IMR-90 (cell line): Measurements from ENCODE around the gene GYPB. TPM values are rescaled to one million over a fixed set of nuclear protein-coding genes. Genes with fewer than 3 reads are reported as not detected.
"Not testable (repeated sequence)": the region's sequence is repeated elsewhere in the genome, so short reads cannot be mapped to it uniquely, and the experiment has no call there.

Source experiments
- ATAC-seq: fragments of 200-7000 bp; cut with Tn5 transposase; 2 replicates; pipeline ENCODE4 v1.9.1; 2020; ENCODE audit warnings: low read depth, mild to moderate bottlenecking, moderate library complexity
- BruUV-seq: library from RNA; stranded (reverse); fragments of 400-500 nt; replicated peaks from 2 replicates; lab custom pipeline; 2021; lab: Mats Ljungman, UMichigan
- CTCF ChIA-PET: fragments of 300-600 bp; formaldehyde crosslinking; extraction: SDS; loops from one replicate; lab custom pipeline; 2021; ENCODE audit warnings: antibody characterized with exemption; lab: Yijun Ruan, JAX
- POLR2A ChIA-PET: fragments of 300-600 bp; sonication (Branson Sonifier 250); formaldehyde crosslinking; loops from one replicate; lab custom pipeline; 2022; ENCODE audit warnings: antibody characterized with exemption; ENCODE audit not compliant: unreplicated experiment; lab: Charles Lee
- DNase-seq: peaks from one replicate; pipeline ENCODE4 v3.0.0; 2013
- H2AFZ ChIP-seq: replicated peaks from 2 replicates; pipeline ENCODE3; 2013; ENCODE audit warnings: low read length, mild to moderate bottlenecking; ENCODE audit not compliant: poor library complexity
- H2AK5ac ChIP-seq: 2 replicates; pipeline ENCODE4 v1.6.1; 2013; ENCODE audit warnings: low read depth, low read length, inconsistent platforms
- H2AK9ac ChIP-seq: replicated peaks from 2 replicates; pipeline ENCODE3; 2013; ENCODE audit warnings: mild to moderate bottlenecking, low read depth, low read length, moderate library complexity; ENCODE audit not compliant: poor library complexity
- H2BK120ac ChIP-seq: 2 replicates; pipeline ENCODE4 v1.6.1; 2013; ENCODE audit warnings: low read depth, low read length, inconsistent platforms
- H2BK15ac ChIP-seq: 3 replicates; pipeline ENCODE4 v1.6.1; 2013; ENCODE audit warnings: low read depth, low read length, inconsistent platforms
- H2BK20ac ChIP-seq: 2 replicates; pipeline ENCODE4 v1.6.1; 2013; ENCODE audit warnings: low read depth, mild to moderate bottlenecking, inconsistent platforms, low read length, moderate library complexity
- H2BK5ac ChIP-seq: 2 replicates; pipeline ENCODE4 v1.6.1; 2013; ENCODE audit warnings: mild to moderate bottlenecking, low read depth, low read length, inconsistent platforms; ENCODE audit not compliant: poor library complexity, severe bottlenecking
- H3K14ac ChIP-seq: replicated peaks from 2 replicates; pipeline ENCODE4 v1.6.1; 2013; ENCODE audit warnings: low read depth, low read length, inconsistent platforms
- H3K18ac ChIP-seq: 2 replicates; pipeline ENCODE4 v1.6.1; 2013; ENCODE audit warnings: low read depth, low read length, control low read depth
- H3K23ac ChIP-seq: 2 replicates; pipeline ENCODE4 v1.6.1; 2013; ENCODE audit warnings: low read depth, low read length, inconsistent platforms
- H3K27ac ChIP-seq: 2 replicates; pipeline ENCODE4 v1.5.1; 2013; ENCODE audit warnings: mild to moderate bottlenecking, control low read depth, low read length; ENCODE audit not compliant: insufficient read depth
- H3K27me3 ChIP-seq: 2 replicates; pipeline ENCODE4 v1.6.1; 2013; ENCODE audit warnings: low read length; ENCODE audit not compliant: control insufficient read depth, insufficient read depth
- H3K36me3 ChIP-seq: 2 replicates; pipeline ENCODE4 v1.6.1; 2013; ENCODE audit warnings: low read length, mixed read lengths; ENCODE audit not compliant: control insufficient read depth, insufficient read depth
- H3K4ac ChIP-seq: 2 replicates; pipeline ENCODE4 v1.6.1; 2013; ENCODE audit warnings: low read depth, low read length, inconsistent platforms
- H3K4me1 ChIP-seq: 2 replicates; pipeline ENCODE4 v1.6.1; 2013; ENCODE audit warnings: low read length, mixed read lengths; ENCODE audit not compliant: control insufficient read depth, insufficient read depth
- H3K4me2 ChIP-seq: 2 replicates; pipeline ENCODE4 v1.6.1; 2013; ENCODE audit warnings: low read depth, mild to moderate bottlenecking, control low read depth, low read length, moderate library complexity
- H3K4me3 ChIP-seq: 2 replicates; pipeline ENCODE4 v1.5.1; 2013; ENCODE audit warnings: low read depth, mild to moderate bottlenecking, control low read depth, low read length, moderate library complexity; ENCODE audit not compliant: insufficient read depth
- H3K56ac ChIP-seq: 2 replicates; pipeline ENCODE4 v1.6.1; 2013; ENCODE audit warnings: low read length, inconsistent platforms; ENCODE audit not compliant: insufficient read depth; ENCODE audit errors: extremely low read depth
- H3K79me1 ChIP-seq, 2 experiments: 2 replicates each; pipeline ENCODE4 v1.6.1; 2013; ENCODE audit warnings: low read length in 2 of 2, inconsistent platforms in 1 of 2, low read depth in 1 of 2
- H3K9ac ChIP-seq: 2 replicates; pipeline ENCODE4 v1.6.1; 2013; ENCODE audit warnings: low read depth, low read length, control low read depth
- H3K9me1 ChIP-seq: 2 replicates; pipeline ENCODE4 v1.6.1; 2013; ENCODE audit warnings: low read length, inconsistent platforms; ENCODE audit not compliant: insufficient read depth
- H3K9me3 ChIP-seq: 2 replicates; pipeline ENCODE4 v1.6.1; 2013; ENCODE audit warnings: low read length; ENCODE audit not compliant: control insufficient read depth, insufficient read depth
- H4K20me1 ChIP-seq: 2 replicates; pipeline ENCODE4 v1.6.1; 2013; ENCODE audit warnings: low read length, inconsistent platforms; ENCODE audit not compliant: insufficient read depth
- H4K5ac ChIP-seq: 2 replicates; pipeline ENCODE4 v1.6.1; 2013; ENCODE audit warnings: mild to moderate bottlenecking, low read depth, low read length, control low read depth
- H4K8ac ChIP-seq, 2 experiments: 2 replicates each; pipeline ENCODE4 v1.6.1; 2013; ENCODE audit warnings: low read depth in 2 of 2, low read length in 2 of 2, control low read depth in 1 of 2, inconsistent platforms in 1 of 2
- H4K91ac ChIP-seq: 2 replicates; pipeline ENCODE4 v1.6.1; 2013; ENCODE audit warnings: low read depth, low read length, inconsistent platforms; ENCODE audit not compliant: insufficient read depth
- WGBS, 2 experiments: methylation state at CpG; one replicate each; pipeline versions ENCODE4 v1.1.5 to v1.1.7; 2013; ENCODE audit warnings: missing lambda C conversion rate in 2 of 2; ENCODE audit not compliant: insufficient read length in 1 of 2; ENCODE audit errors: extremely low coverage in 2 of 2; 5-methylcytosine and 5-hydroxymethylcytosine counted together
- dilution Hi-C: fragments of 300-500 bp; cut with HindIII; formaldehyde crosslinking; loops from one replicate; pipeline ENCODE4 v1.14.3; 2018; ENCODE audit warnings: low sequenced_read_pairs; ENCODE audit not compliant: unreplicated experiment
- in situ Hi-C: fragments of 300-500 bp; cut with MboI; formaldehyde crosslinking; loops from 3 replicates; pipeline ENCODE4 v1.14.3; 2019; ENCODE audit warnings: low sequenced_read_pairs, inconsistent platforms, mixed read lengths
- intact Hi-C: fragments of 100-400 bp; cut with micrococcal nuclease; formaldehyde crosslinking; loops from 2 replicates; pipeline ENCODE4 v1.10.0; 2022
- polyA plus RNA-seq, 3 experiments: library from polyadenylated mRNA; depleted of rRNA; stranded (reverse); fragments of >200 nt; gene quantifications; 2 replicates each; pipeline ENCODE4 v1.2.3, GENCODE V29; 2012; ENCODE audit warnings: low replicate concordance in 1 of 3
- total RNA-seq: library from RNA; depleted of rRNA; stranded (reverse); fragments of >200 nt; gene quantifications from 2 replicates; pipeline ENCODE4 v1.2.3, GENCODE V29; 2012

GYPB gene
- total and polyA plus RNA-seq, 2 of the 4 experiments (the other 2 are of a cell fraction): not detected

DNA sequence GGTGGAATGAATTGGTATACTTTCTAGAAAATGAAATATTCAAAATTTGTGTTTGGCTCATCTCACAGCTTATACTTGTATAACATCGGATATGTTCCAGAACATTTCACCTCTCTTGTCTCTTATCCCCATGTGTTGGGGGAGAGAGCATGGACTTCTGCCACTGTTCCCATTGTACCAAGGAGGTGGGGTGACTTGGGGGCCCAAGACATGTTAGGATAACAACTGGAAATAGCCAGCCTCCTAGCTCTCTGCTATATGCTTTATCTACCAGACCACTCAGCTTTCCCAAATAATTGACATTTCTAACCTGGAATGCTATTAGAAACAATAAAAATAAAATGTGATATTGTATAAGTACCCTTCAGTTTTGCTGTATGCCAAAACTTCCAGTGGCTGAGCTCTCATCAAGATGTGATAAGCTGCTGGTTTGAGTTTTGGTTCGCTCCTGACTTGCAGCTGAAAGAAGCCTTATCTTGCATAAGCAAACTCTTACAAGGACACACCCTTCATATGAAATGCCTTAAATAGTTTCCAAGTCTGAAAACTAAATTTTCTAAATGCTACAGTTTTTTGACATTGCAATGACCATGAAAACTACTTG lies 12.9 kb downstream of the GYPB start:
- H3K36me3 ChIP-seq, intact Hi-C loops, H3K4ac ChIP-seq, H4K20me1 ChIP-seq, CTCF ChIA-PET, H4K5ac ChIP-seq, H2BK5ac ChIP-seq, H2AK9ac ChIP-seq, H2BK120ac ChIP-seq, H4K8ac ChIP-seq, H3K9ac ChIP-seq, BruUV-seq, H3K23ac ChIP-seq, H3K9me1 ChIP-seq, POLR2A ChIA-PET, DNase-seq, H3K27me3 ChIP-seq, H3K79me1 ChIP-seq, H2AFZ ChIP-seq, H4K91ac ChIP-seq, H2AK5ac ChIP-seq, H2BK20ac ChIP-seq, H3K56ac ChIP-seq, H3K4me1 ChIP-seq, H3K9me3 ChIP-seq, H2BK15ac ChIP-seq, dilution Hi-C loops, H3K4me3 ChIP-seq, H3K27ac ChIP-seq, H3K18ac ChIP-seq, in situ Hi-C loops, ATAC-seq, H3K14ac ChIP-seq, H3K4me2 ChIP-seq: not testable (repeated sequence)
- no CpG with 5 or more reads among the region's 2 CpGs for WGBS, 2 experiments

DNA sequence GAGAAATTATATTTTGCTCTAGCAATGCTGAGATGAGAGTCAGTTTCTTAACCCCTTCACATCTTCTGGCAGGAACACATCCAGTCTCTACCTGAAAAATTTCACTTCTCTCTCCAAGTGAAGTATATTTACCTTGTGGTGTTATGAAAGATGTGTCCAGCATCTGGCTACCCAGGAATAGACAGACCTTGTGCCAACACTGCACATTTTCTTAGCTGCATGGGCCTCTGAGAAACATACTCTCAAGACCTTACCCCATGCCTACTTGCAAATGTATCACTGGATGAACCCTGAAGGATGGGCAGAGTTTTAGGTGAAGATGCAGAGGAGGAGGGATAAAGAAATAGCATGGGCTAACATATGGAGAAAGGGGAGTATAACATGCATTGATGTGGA lies 13.6 kb downstream of the GYPB start:
- H4K5ac ChIP-seq, H4K8ac ChIP-seq, H2BK5ac ChIP-seq, H4K20me1 ChIP-seq, in situ Hi-C loops, H2BK20ac ChIP-seq, CTCF ChIA-PET, H3K9me3 ChIP-seq, H3K23ac ChIP-seq, H2BK120ac ChIP-seq, H3K4me1 ChIP-seq, dilution Hi-C loops, intact Hi-C loops, H3K27ac ChIP-seq, H3K4ac ChIP-seq, H2BK15ac ChIP-seq, H2AK5ac ChIP-seq, H3K4me3 ChIP-seq, H3K36me3 ChIP-seq, H3K27me3 ChIP-seq, H2AFZ ChIP-seq, H3K9me1 ChIP-seq, H3K9ac ChIP-seq, H3K14ac ChIP-seq, BruUV-seq, H2AK9ac ChIP-seq, POLR2A ChIA-PET, H3K56ac ChIP-seq, DNase-seq, H4K91ac ChIP-seq, H3K79me1 ChIP-seq, ATAC-seq, H3K4me2 ChIP-seq, H3K18ac ChIP-seq: not testable (repeated sequence)
